OCI-LY1 (cell line): ENCODE results near the gene MYO16.

ENCODE experiments used
- H2AFZ ChIP-seq: fragments of 200-600 bp; sonication (generic), shearing (Covaris generic); 2 replicates; pipeline ENCODE4 v1.6.0; 2014; ENCODE audit warnings: antibody characterized with exemption, mild to moderate bottlenecking, low read length
- H3F3A ChIP-seq: fragments of 200-600 bp; sonication (generic), shearing (Covaris generic); 2 replicates; pipeline ENCODE4 v1.6.0; 2014; ENCODE audit warnings: mild to moderate bottlenecking, antibody characterized with exemption, low read length, moderate library complexity; ENCODE audit not compliant: insufficient read depth
- H3K27ac ChIP-seq: fragments of 200-600 bp; sonication (generic); 2 replicates; pipeline ENCODE4 v1.5.1; 2014; ENCODE audit warnings: low read length, mixed run types, mild to moderate bottlenecking, low read depth; ENCODE audit not compliant: poor library complexity, severe bottlenecking
- H3K27me3 ChIP-seq: fragments of 200-600 bp; sonication (generic); 2 replicates; pipeline ENCODE4 v1.6.0; 2014; ENCODE audit warnings: antibody characterized with exemption, mild to moderate bottlenecking, low read length, moderate library complexity; ENCODE audit not compliant: insufficient read depth
- H3K36me3 ChIP-seq: fragments of 200-600 bp; sonication (generic); 2 replicates; pipeline ENCODE4 v1.6.1; 2014; ENCODE audit warnings: mild to moderate bottlenecking, antibody characterized with exemption, low read length, moderate library complexity, mixed read lengths; ENCODE audit not compliant: insufficient read depth
- H3K4me1 ChIP-seq: fragments of 200-600 bp; sonication (generic); 2 replicates; pipeline ENCODE4 v1.5.1; 2014; ENCODE audit warnings: mild to moderate bottlenecking, low read length, moderate library complexity; ENCODE audit not compliant: insufficient read depth, severe bottlenecking
- H3K4me2 ChIP-seq: fragments of 200-600 bp; sonication (generic), shearing (Covaris generic); 2 replicates; pipeline ENCODE4 v1.6.1; 2014; ENCODE audit warnings: low read length
- H3K4me3 ChIP-seq: fragments of 200-600 bp; sonication (generic); 2 replicates; pipeline ENCODE4 v1.5.1; 2014; ENCODE audit warnings: low read length, low read depth, mild to moderate bottlenecking, mixed read lengths; ENCODE audit not compliant: poor library complexity, severe bottlenecking
- H3K79me2 ChIP-seq: fragments of 200-600 bp; shearing (Covaris generic); 2 replicates; pipeline ENCODE4 v1.6.1; 2016; ENCODE audit warnings: mixed run types, low read length, mixed read lengths; ENCODE audit not compliant: insufficient read depth
- H3K9ac ChIP-seq: fragments of 200-600 bp; sonication (generic), shearing (Covaris generic); 2 replicates; pipeline ENCODE4 v1.6.1; 2014; ENCODE audit warnings: mild to moderate bottlenecking, low read length, mixed read lengths
- H3K9me2 ChIP-seq: fragments of 200-600 bp; sonication (generic), shearing (Covaris generic); 2 replicates; pipeline ENCODE4 v1.6.1; 2014; ENCODE audit warnings: low read depth, mild to moderate bottlenecking, low read length, mixed read lengths
- H3K9me3 ChIP-seq: fragments of 200-600 bp; shearing (Covaris generic); 2 replicates; pipeline ENCODE4 v1.6.1; 2014; ENCODE audit warnings: low read length, mixed read lengths
- H4K20me1 ChIP-seq: fragments of 200-600 bp; sonication (generic), shearing (Covaris generic); 2 replicates; pipeline ENCODE4 v1.6.0; 2016; ENCODE audit warnings: mild to moderate bottlenecking, low read length; ENCODE audit not compliant: insufficient read depth
- EZH2 ChIP-seq: fragments of 200-600 bp; sonication (generic), shearing (Covaris generic); IDR thresholded peaks from 2 replicates; pipeline ENCODE4 v1.8.0; 2017; ENCODE audit warnings: borderline replicate concordance, mixed run types, mild to moderate bottlenecking, antibody characterized with exemption, low read length, moderate library complexity, mixed read lengths
- TF ChIP-seq, protein P1 (sequence below): fragments of 200-600 bp; sonication (generic), shearing (Covaris generic); IDR thresholded peaks from 2 replicates; pipeline ENCODE4 v1.5.1; 2017; ENCODE audit warnings: mild to moderate bottlenecking, antibody characterized with exemption, low read length, moderate library complexity, mixed read lengths

MYO16 gene

DNA sequence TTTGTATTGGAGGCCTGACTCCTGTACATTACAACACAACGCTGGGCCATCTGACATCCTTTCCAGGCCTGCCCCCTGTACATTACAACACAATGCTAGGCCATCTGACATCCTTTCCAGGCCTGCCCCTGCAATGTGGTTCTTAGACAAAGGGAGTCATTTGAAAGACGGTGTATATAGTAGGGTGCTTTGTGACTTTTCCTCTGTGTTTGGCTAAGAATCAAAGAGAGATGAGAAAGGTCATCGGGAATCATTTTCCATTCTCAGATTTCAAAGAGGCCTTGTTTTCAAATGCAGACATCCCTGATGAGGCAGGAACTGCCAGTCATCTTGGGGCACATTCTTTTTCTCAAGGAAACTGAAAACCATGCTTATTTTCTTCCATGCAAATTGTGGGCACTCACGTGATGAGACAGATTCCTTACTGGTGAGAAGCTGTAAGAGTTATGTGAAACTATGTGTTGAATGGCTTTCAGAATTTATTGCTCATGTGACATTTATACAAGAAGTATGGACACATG lies 551.6 kb downstream of the MYO16 start:
- H4K20me1 ChIP-seq, result no peaks in the 10 kb centered on the region
- no peak overlapping the region for H3K4me3 ChIP-seq
- no peaks in the 10 kb centered on the region for H3F3A ChIP-seq
- no peak overlapping the region for H3K9ac ChIP-seq
- no peaks in the 10 kb centered on the region for H3K9me3 ChIP-seq
- H3K27me3 ChIP-seq, result peaks cover 8% of the 10 kb centered on the region; the same call in 1 of the 2 replicates
- no peaks in the 10 kb centered on the region for H3K36me3 ChIP-seq
- no peaks in the 10 kb centered on the region for H3K79me2 ChIP-seq
- TF ChIP-seq, protein P1, sequence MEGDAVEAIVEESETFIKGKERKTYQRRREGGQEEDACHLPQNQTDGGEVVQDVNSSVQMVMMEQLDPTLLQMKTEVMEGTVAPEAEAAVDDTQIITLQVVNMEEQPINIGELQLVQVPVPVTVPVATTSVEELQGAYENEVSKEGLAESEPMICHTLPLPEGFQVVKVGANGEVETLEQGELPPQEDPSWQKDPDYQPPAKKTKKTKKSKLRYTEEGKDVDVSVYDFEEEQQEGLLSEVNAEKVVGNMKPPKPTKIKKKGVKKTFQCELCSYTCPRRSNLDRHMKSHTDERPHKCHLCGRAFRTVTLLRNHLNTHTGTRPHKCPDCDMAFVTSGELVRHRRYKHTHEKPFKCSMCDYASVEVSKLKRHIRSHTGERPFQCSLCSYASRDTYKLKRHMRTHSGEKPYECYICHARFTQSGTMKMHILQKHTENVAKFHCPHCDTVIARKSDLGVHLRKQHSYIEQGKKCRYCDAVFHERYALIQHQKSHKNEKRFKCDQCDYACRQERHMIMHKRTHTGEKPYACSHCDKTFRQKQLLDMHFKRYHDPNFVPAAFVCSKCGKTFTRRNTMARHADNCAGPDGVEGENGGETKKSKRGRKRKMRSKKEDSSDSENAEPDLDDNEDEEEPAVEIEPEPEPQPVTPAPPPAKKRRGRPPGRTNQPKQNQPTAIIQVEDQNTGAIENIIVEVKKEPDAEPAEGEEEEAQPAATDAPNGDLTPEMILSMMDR, result no peak
- no peak for TF ChIP-seq EZH2
- no peaks in the 10 kb centered on the region for H3K4me1 ChIP-seq
- H2AFZ ChIP-seq, result no peak overlapping the region
- H3K27ac ChIP-seq, result no peak overlapping the region
- no peaks in the 10 kb centered on the region for H3K9me2 ChIP-seq
- no peak overlapping the region for H3K4me2 ChIP-seq

DNA sequence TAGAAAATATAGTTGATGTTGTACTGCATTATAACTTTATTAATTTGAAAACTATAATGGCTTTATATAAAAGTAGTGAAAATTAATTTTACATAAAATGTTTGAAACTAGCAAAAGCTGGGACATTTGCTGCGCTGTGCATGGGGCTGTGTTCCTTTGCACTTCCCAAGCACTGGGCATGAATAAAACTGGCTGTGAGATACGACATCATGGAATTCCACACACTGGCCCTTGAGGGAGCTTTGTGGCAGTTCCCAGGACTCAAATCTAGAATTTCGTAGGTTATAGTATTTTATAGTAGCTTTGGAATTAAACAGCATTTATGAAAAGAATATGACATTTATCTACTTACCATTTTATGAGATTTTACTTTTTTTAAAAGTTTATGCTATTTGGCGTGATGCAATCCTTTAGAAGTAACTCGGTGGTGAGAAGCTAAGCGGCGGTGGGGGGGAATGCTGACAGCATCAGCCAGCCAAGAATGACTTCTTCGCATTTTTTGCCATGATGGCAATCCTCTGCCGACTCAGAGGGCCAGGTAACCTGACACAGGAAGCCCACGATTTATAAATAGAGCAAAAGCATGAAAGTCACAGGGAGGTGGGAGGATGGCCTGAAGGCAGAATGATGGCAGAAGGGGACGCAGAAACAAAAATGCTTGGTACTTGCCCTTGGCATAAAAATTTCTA lies 553.5 kb downstream of the MYO16 start:
- no peaks in the 10 kb centered on the region for H3K79me2 ChIP-seq
- H3K4me1 ChIP-seq, result no peaks in the 10 kb centered on the region
- no peak overlapping the region for H3K27ac ChIP-seq
- H3K9me3 ChIP-seq, result no peaks in the 10 kb centered on the region
- TF ChIP-seq, protein P1, result no peak
- TF ChIP-seq EZH2, result no peak
- H3K4me3 ChIP-seq, result no peak overlapping the region
- no peak overlapping the region for H3K9ac ChIP-seq
- no peaks in the 10 kb centered on the region for H3K36me3 ChIP-seq
- no peak overlapping the region for H2AFZ ChIP-seq
- no peak overlapping the region for H3K4me2 ChIP-seq
- H3F3A ChIP-seq, result no peaks in the 10 kb centered on the region
- peaks cover 8% of the 10 kb centered on the region; the same call in 1 of the 2 replicates for H3K27me3 ChIP-seq
- H3K9me2 ChIP-seq, result no peaks in the 10 kb centered on the region
- H4K20me1 ChIP-seq, result no peaks in the 10 kb centered on the region

DNA sequence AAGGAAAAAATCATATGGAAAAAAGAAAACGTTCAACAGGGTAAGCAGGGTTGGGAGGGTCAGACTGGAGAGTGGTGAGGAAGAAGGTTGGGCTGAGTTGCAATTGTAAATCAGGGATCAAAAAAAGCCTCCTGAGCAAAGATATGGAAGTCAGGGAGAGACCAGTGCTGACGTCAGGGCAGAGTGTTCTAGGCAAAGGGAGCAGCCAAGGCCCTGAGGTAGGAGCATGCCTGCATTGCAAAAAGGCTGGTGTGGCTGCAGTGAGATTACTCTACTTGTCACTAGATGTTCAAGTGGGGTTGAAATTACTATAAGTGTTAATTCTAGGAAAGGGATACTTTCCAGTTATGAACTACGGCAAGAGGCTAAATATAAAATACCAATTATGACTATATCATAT lies 562.0 kb downstream of the MYO16 start:
- no peak overlapping the region for H3K4me2 ChIP-seq
- H2AFZ ChIP-seq, result no peak overlapping the region
- no peak overlapping the region for H3K27ac ChIP-seq
- no peaks in the 10 kb centered on the region for H3K27me3 ChIP-seq
- no peak for TF ChIP-seq EZH2
- H4K20me1 ChIP-seq, result no peaks in the 10 kb centered on the region
- no peaks in the 10 kb centered on the region for H3K79me2 ChIP-seq
- no peak overlapping the region for H3K9ac ChIP-seq
- no peaks in the 10 kb centered on the region for H3K4me1 ChIP-seq
- H3K36me3 ChIP-seq, result no peaks in the 10 kb centered on the region
- no peaks in the 10 kb centered on the region for H3F3A ChIP-seq
- H3K9me2 ChIP-seq, result no peaks in the 10 kb centered on the region
- H3K9me3 ChIP-seq, result no peaks in the 10 kb centered on the region
- no peak overlapping the region for H3K4me3 ChIP-seq

DNA sequence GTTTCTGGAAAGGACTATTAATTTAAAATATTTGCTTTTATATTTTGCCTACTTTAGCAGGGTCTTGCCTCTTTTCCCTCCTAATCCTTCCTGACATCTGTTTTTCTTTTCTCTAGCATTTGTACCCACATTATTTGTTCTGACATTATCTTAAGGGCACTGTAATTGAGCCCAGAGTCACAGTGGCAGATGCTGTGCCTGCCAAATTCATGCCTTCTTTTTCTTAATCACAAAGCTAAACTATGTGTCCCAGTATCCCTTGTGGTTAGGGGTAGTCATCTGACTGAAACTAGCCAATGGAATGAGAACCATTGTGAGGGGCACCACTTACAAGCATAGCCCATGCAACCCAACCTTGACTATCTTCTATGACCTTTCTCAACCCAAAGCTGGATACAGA lies 562.9 kb downstream of the MYO16 start:
- no peaks in the 10 kb centered on the region for H3K9me3 ChIP-seq
- no peak overlapping the region for H3K4me3 ChIP-seq
- no peaks in the 10 kb centered on the region for H3F3A ChIP-seq
- H2AFZ ChIP-seq, result no peak overlapping the region
- H3K27me3 ChIP-seq, result no peaks in the 10 kb centered on the region
- H3K4me2 ChIP-seq, result no peak overlapping the region
- no peaks in the 10 kb centered on the region for H4K20me1 ChIP-seq
- no peak overlapping the region for H3K9ac ChIP-seq
- H3K9me2 ChIP-seq, result no peaks in the 10 kb centered on the region
- H3K4me1 ChIP-seq, result no peaks in the 10 kb centered on the region
- H3K79me2 ChIP-seq, result no peaks in the 10 kb centered on the region
- no peak for TF ChIP-seq EZH2
- TF ChIP-seq, protein P1, result no peak
- H3K27ac ChIP-seq, result no peak overlapping the region
- H3K36me3 ChIP-seq, result no peaks in the 10 kb centered on the region
